Hepatocyte (in vitro differentiated cells): ENCODE results near the gene CRHR1. TPM values are rescaled to one million over a fixed set of nuclear protein-coding genes. Genes with fewer than 3 reads are reported as not detected.
A peak's percentile ranks its signal among the peaks of the same experiment; 100 is the strongest.

Experiments used
- DNase-seq: peaks from one replicate; pipeline ENCODE4 v3.0.0-alpha.2; 2016; ENCODE audit warnings: low spot score
- H2AFZ ChIP-seq: fragments of 200-600 bp; sonication (generic); 2 replicates; pipeline ENCODE4 v1.6.0; 2016; ENCODE audit warnings: antibody characterized with exemption, mild to moderate bottlenecking
- H3K27ac ChIP-seq: fragments of 200-600 bp; sonication (generic); 2 replicates; pipeline ENCODE4 v1.5.1; 2016; ENCODE audit warnings: mild to moderate bottlenecking
- H3K27me3 ChIP-seq: fragments of 200-600 bp; sonication (generic); 2 replicates; pipeline ENCODE4 v1.6.1; 2016
- H3K36me3 ChIP-seq: fragments of 200-600 bp; sonication (generic); replicated peaks from 2 replicates; pipeline ENCODE4 v1.5.1; 2016; ENCODE audit warnings: low read depth; ENCODE audit not compliant: insufficient read depth
- H3K4me1 ChIP-seq: fragments of 200-600 bp; sonication (generic); 2 replicates; pipeline ENCODE4 v1.5.1; 2016; ENCODE audit warnings: mild to moderate bottlenecking, moderate library complexity; ENCODE audit not compliant: insufficient read depth
- H3K4me2 ChIP-seq: fragments of 200-600 bp; sonication (generic); 2 replicates; pipeline ENCODE4 v1.6.0; 2016
- H3K4me3 ChIP-seq: fragments of 200-600 bp; sonication (generic); 2 replicates; pipeline ENCODE4 v1.5.1; 2016; ENCODE audit warnings: mild to moderate bottlenecking
- H3K79me2 ChIP-seq: fragments of 200-600 bp; sonication (generic); 2 replicates; pipeline ENCODE4 v1.6.0; 2017; ENCODE audit warnings: mild to moderate bottlenecking
- H3K9me2 ChIP-seq: fragments of 200-600 bp; sonication (generic); replicated peaks from 2 replicates; pipeline ENCODE4 v1.6.0; 2017; ENCODE audit warnings: mild to moderate bottlenecking; ENCODE audit not compliant: insufficient read depth
- H3K9me3 ChIP-seq: fragments of 200-600 bp; sonication (generic); 2 replicates; pipeline ENCODE4 v1.5.1; 2016; ENCODE audit warnings: low read depth, mild to moderate bottlenecking
- H4K20me1 ChIP-seq: fragments of 200-600 bp; sonication (generic); 2 replicates; pipeline ENCODE4 v1.6.0; 2016; ENCODE audit warnings: mild to moderate bottlenecking; ENCODE audit not compliant: insufficient read depth, poor library complexity, severe bottlenecking
- CTCF ChIP-seq: fragments of 200-600 bp; sonication (generic); IDR thresholded peaks from 2 replicates; pipeline ENCODE4 v1.5.1; 2016; ENCODE audit warnings: antibody characterized with exemption, mild to moderate bottlenecking; ENCODE audit not compliant: poor library complexity
- EZH2 ChIP-seq: fragments of 200-600 bp; sonication (generic); IDR thresholded peaks from 2 replicates; pipeline ENCODE4 v1.6.1; 2016; ENCODE audit warnings: antibody characterized with exemption, mild to moderate bottlenecking, borderline replicate concordance
- EZH2phosphoT487 ChIP-seq: fragments of 200-600 bp; sonication (generic); IDR thresholded peaks from one replicate; pipeline ENCODE4 v1.6.1; 2018; ENCODE audit warnings: antibody characterized with exemption, mild to moderate bottlenecking, low read depth, moderate library complexity; ENCODE audit not compliant: unreplicated experiment, severe bottlenecking
- WGBS: methylation state at CpG from one replicate; pipeline ENCODE4 v1.1.6; 2016; ENCODE audit warnings: low lambda C conversion rate; ENCODE audit errors: missing lambda C conversion rate; 5-methylcytosine and 5-hydroxymethylcytosine counted together
- polyA plus RNA-seq: library from polyadenylated mRNA; unstranded; fragments of >200 nt; fragmentation: Nextera tagmentation; extraction: Ambion mirVana; gene quantifications from 2 replicates; pipeline ENCODE4 v1.2.1, GENCODE V29; 2016
- total RNA-seq: library from RNA; depleted of rRNA; stranded (reverse); fragments of >200 nt; gene quantifications from 2 replicates; pipeline ENCODE4 v1.2.3, GENCODE V29; 2014

CRHR1 gene
- total and polyA plus RNA-seq, 2 experiments from 2014 or later, result not detected

DNA sequence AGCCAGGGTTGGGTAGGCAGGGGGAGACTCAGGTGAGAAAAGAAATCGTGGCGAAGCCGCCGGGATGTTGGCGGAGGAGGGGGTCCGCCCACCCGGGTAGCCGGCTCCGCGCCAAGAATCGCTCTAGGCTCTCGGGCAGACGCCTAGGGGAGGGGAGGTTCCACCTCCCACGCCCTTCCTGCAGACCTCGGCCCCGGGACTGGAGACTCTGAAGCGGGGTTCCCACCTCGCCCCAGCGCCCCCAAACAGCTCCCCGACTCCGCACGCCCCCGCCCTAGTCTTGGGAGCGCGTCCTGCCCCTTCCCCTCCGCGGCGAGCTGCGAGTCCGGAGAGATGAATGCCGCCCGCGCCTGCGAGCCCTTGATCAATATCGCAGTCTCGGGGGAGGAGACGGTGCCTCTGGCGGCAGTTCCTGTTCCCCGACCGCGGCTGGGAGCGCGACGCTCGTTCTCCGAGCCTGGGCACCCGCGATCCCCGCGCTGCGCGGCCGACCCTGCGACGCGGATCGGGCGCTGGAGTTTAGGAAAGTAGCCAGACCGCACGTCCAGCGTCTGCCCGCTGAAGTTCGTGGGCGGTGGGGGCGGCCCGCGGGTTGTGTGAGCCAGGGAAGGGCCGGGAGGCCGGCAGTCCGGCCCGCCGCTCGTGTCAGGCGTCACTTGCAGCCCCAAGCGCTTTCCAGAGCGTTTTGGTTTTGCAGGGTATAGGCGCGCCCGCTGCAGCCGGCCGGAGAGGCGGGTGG, 790 bp downstream of the CRHR1 start:
- peaks cover 95% of the 10 kb centered on the region for H3K27me3 ChIP-seq
- H3K27ac ChIP-seq, result no peak overlapping the region
- 1% methylated on average over 73 of the region's 82 CpGs for whole genome bisulfite sequencing
- H3K36me3 ChIP-seq, result no peaks in the 10 kb centered on the region
- H3K79me2 ChIP-seq, result no peaks in the 10 kb centered on the region
- H3K9me3 ChIP-seq, result no peaks in the 10 kb centered on the region
- peak; percentile 94 for TF ChIP-seq EZH2
- TF ChIP-seq CTCF, result no peak
- peak overlapping the region; percentile 39 for H2AFZ ChIP-seq
- H3K4me2 ChIP-seq, result peak overlapping the region; percentile 98
- DNase-seq, result peak; percentile 44
- H3K9me2 ChIP-seq, result no peaks in the 10 kb centered on the region
- peaks cover 15% of the 10 kb centered on the region for H3K4me1 ChIP-seq
- peak overlapping the region; percentile 55 for H3K4me3 ChIP-seq
- no peaks in the 10 kb centered on the region for H4K20me1 ChIP-seq

- WGBS, result 24% methylated on average over 28 of the region's 28 CpGs
- no peak overlapping the region for H3K27ac ChIP-seq
- peaks cover 15% of the 10 kb centered on the region for H3K4me1 ChIP-seq
- H3K9me3 ChIP-seq, result no peaks in the 10 kb centered on the region
- H2AFZ ChIP-seq, result peak overlapping the region; percentile 39
- H3K4me2 ChIP-seq, result peak overlapping the region; percentile 98
- no peaks in the 10 kb centered on the region for H3K9me2 ChIP-seq
- no peak for DNase-seq
- no peaks in the 10 kb centered on the region for H3K36me3 ChIP-seq
- no peaks in the 10 kb centered on the region for H4K20me1 ChIP-seq
- TF ChIP-seq EZH2, result peak; percentile 16
- no peak for TF ChIP-seq EZH2phosphoT487
- TF ChIP-seq CTCF, result no peak
- no peaks in the 10 kb centered on the region for H3K79me2 ChIP-seq
- peak overlapping the region; percentile 55 for H3K4me3 ChIP-seq
- H3K27me3 ChIP-seq, result peaks cover 96% of the 10 kb centered on the region
Observed at GRCh38 chr17:45785480-45786193, 1.5 kb downstream of the CRHR1 start.

GRCh38 chr17:45786349-45786748, 2.2 kb downstream of the CRHR1 start:
- H3K27me3 ChIP-seq, result peaks cover 94% of the 10 kb centered on the region
- H3K36me3 ChIP-seq, result no peaks in the 10 kb centered on the region
- no peak for DNase-seq
- peaks cover 15% of the 10 kb centered on the region for H3K4me1 ChIP-seq
- no peak overlapping the region for H3K4me2 ChIP-seq
- H3K79me2 ChIP-seq, result no peaks in the 10 kb centered on the region
- no peaks in the 10 kb centered on the region for H3K9me3 ChIP-seq
- no peaks in the 10 kb centered on the region for H3K9me2 ChIP-seq
- H4K20me1 ChIP-seq, result no peaks in the 10 kb centered on the region
- H3K4me3 ChIP-seq, result no peak overlapping the region
- no peak overlapping the region for H2AFZ ChIP-seq
- H3K27ac ChIP-seq, result no peak overlapping the region
- WGBS, result 77% methylated on average over 3 of the region's 3 CpGs
- TF ChIP-seq CTCF (no peak), EZH2 (no peak), EZH2phosphoT487 (no peak)
